ENCODE results near the gene STKLD1. TPM values are rescaled to one million over a fixed set of nuclear protein-coding genes. Genes with fewer than 3 reads are reported as not detected.
"Not testable (repeated sequence)": the region's sequence is repeated elsewhere in the genome, so short reads cannot be mapped to it uniquely, and the experiment has no call there.

The STKLD1 gene
- 1 to 10 TPM in 1 of 4 donors, under 1 TPM in 1, not detected in 2; 0.68 to 1.5 TPM for total RNA-seq

DNA sequence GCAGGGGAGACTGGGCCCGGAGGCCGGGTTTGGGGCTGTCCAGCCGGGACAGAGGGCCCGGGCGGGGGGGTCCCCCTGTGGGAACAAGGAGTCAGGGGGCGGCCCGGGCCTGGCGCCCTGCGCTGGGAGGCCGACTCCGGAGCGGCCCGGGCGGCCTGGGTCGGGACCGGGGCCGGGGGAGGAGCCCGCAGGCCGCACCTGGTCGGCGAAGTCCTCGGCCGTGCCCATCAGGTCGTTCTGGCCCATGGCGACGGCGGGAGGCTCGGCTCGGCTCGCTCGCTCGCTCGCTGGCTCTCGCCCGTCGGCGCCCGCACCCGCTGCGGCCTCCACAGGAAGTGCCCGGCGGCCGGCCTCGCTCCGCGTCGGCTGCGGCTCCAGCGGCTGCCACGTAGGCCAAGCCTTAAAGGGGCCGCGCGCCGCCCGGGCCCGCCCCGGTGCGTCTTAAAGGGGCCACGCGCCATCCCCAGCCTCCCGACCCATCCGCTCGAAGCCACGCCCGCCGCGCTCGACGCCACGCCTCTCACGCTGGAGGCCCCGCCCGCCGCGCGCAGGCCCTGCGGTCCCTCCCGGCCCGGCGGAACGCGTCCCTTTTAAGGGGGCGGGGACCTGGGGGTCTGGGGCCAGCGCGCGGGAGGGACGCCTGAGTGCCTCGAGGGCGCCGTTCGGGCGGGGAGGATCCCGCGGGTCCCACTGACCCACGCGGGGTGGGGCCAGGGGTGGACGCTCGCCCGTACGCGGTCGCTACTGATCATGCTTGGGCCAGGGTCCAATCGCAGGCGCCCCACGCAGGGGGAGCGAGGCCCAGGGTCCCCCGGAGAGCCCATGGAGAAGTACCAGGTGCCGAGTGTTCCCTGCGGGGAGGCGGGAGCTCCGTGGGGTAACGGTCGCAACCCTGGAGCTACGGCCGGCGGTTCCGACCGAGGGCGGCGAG, at the start of gene STKLD1, which contains the start of gene SURF4:
TSS of gene STKLD1 (plus strand) at position 643 of the 931 bp plus-strand sequence. CDS start at position 751, 108 bp downstream.
TSS of gene SURF4 (minus strand) at position 337 of the 931 bp plus-strand sequence. CDS start at position 246, 91 bp downstream.
- H3K4me1 ChIP-seq, result peaks cover 25 to 45% (median 38%) of the 10 kb centered on the region in 4 donors
- WGBS, 2 donors (ENCODE audit: low coverage in 1 of 2), result 0% methylated on average over 21 of the region's 120 CpGs; no CpG with 5 or more reads in 1 of the 2 donors
- peak within 1 kb of the TSS; percentile 97 to 100 (median 98) for H3K27ac ChIP-seq
- DNase-seq, result peak; percentile 98
- H3K4me3 ChIP-seq, result peak within 1 kb of the TSS; percentile 66 to 100 (median 92)
- no peaks in the 10 kb centered on the region for H3K36me3 ChIP-seq
- in situ Hi-C loops (cut with MboI; ENCODE audit: low pct_ligation_motif_present in 1 of 4, low pct_unique_long_range_greater_than_20kb in 1 of 4, low sequenced_read_pairs in 3 of 4), result no loop called here
- TF ChIP-seq EP300 (IDR thresholded peaks at IDR 0.05; ENCODE audit: low read depth), result no peak
- peak; percentile 52 for TF ChIP-seq POLR2A (IDR thresholded peaks at IDR 0.05)
- peak; percentile 60 to 91 (median 90) for TF ChIP-seq POLR2AphosphoS5 (IDR thresholded peaks at IDR 0.05)
- TF ChIP-seq, protein P1, sequence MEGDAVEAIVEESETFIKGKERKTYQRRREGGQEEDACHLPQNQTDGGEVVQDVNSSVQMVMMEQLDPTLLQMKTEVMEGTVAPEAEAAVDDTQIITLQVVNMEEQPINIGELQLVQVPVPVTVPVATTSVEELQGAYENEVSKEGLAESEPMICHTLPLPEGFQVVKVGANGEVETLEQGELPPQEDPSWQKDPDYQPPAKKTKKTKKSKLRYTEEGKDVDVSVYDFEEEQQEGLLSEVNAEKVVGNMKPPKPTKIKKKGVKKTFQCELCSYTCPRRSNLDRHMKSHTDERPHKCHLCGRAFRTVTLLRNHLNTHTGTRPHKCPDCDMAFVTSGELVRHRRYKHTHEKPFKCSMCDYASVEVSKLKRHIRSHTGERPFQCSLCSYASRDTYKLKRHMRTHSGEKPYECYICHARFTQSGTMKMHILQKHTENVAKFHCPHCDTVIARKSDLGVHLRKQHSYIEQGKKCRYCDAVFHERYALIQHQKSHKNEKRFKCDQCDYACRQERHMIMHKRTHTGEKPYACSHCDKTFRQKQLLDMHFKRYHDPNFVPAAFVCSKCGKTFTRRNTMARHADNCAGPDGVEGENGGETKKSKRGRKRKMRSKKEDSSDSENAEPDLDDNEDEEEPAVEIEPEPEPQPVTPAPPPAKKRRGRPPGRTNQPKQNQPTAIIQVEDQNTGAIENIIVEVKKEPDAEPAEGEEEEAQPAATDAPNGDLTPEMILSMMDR (IDR thresholded peaks at IDR 0.05), result no peak
- no peaks in the 10 kb centered on the region for H3K9me3 ChIP-seq
- intact Hi-C loops (cut with DNase I; ENCODE audit: low total_unique reads), result no loop called here
- H3K27me3 ChIP-seq, result no peaks in the 10 kb centered on the region

DNA sequence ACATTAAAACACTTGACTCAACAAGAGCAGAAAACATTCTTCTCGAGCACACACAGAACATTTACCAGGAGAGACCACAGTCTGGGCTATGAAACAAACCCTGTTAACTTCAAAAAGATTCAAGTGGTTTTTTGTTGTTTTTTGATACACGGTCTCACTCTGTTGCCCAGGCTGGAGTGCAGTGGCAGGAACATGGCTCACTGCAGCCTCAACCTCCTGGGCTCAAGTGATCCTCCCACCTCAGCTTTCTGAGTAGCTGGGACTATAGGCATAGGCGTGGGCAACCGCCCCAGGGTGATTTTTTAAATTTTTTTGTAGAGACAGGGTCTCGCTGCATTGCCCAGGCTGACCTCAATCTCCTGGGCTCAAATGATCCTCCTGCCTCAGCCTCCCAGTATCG, 49.1 kb upstream of the STKLD1 start:
- H3K36me3 ChIP-seq, result peaks cover 0 to 19% (median 9%) of the 10 kb centered on the region in 4 donors
- H3K4me3 ChIP-seq; H3K9me3 ChIP-seq; DNase-seq; H3K4me1 ChIP-seq; intact Hi-C loops (cut with DNase I; ENCODE audit: low total_unique reads); H3K27ac ChIP-seq; H3K27me3 ChIP-seq: not testable (repeated sequence)
- 83 to 93% methylated on average over 1 to 6 of the region's 6 CpGs for WGBS, 2 donors (ENCODE audit: low coverage in 1 of 2)
- in situ Hi-C loops (cut with MboI; ENCODE audit: low pct_ligation_motif_present in 1 of 4, low pct_unique_long_range_greater_than_20kb in 1 of 4, low sequenced_read_pairs in 3 of 4), result loop anchor here in 3 of 4 donors (10.0 to 25.0 kb wide), 2 partner anchors 142 to 290 kb away; partner anchors contain the start of gene GTF3C5 (in 1 of the 3)

DNA sequence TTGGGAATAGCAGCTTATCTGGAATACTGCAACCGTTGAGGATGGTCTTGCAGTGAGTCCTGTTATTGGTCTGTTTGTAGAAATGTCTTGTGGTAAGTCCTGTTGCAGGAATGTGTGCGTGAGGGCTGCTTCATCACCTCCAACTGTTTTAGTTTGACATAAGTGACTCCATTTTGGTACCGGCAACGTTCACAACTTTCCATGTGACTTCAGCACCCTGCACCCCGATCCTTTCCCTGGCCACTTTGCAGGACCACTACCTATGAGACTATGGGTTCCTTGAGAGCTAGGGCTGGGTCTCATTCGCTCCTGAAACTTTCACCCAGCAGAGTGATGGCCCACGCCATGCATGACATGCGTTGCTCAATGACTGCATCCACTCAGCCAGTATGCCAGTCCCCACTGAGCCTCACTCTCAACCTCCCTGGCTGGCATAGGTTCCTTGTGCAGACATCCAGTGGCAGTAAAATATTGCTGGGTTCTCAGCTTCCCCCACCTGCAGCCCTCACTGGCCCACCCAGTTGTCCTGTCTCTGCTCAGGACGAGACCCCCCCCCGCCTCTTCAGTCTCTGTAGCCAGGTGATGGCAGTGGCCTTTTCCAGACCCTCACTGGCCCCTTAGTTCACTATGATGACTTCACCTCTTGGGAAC, 48.2 kb upstream of the STKLD1 start:
- TF ChIP-seq POLR2AphosphoS5 (IDR thresholded peaks at IDR 0.05), result no peak
- no peak for TF ChIP-seq EP300 (IDR thresholded peaks at IDR 0.05; ENCODE audit: low read depth)
- TF ChIP-seq, protein P1 (IDR thresholded peaks at IDR 0.05), result no peak
- TF ChIP-seq POLR2A (IDR thresholded peaks at IDR 0.05), result no peak
- Histone ChIP-seq H3K36me3 (peaks cover 0 to 29% (median 13%) of the 10 kb centered on the region in 4 donors), H3K4me3 (no peak overlapping the region), H3K27me3 (no peaks in the 10 kb centered on the region), H3K9me3 (no peaks in the 10 kb centered on the region), H3K27ac (no peak overlapping the region), H3K4me1 (peaks cover 0 to 1% (median under 1%) of the 10 kb centered on the region in 4 donors)
- WGBS, 2 donors (ENCODE audit: low coverage in 1 of 2), result 83 to 89% methylated on average over 2 to 10 of the region's 10 CpGs
- intact Hi-C loops (cut with DNase I; ENCODE audit: low total_unique reads), result no loop called here
- no peak for DNase-seq
- in situ Hi-C loops (cut with MboI; ENCODE audit: low pct_ligation_motif_present in 1 of 4, low pct_unique_long_range_greater_than_20kb in 1 of 4, low sequenced_read_pairs in 3 of 4), result loop anchor here in 3 of 4 donors (10.0 to 25.0 kb wide), 2 partner anchors 143 to 291 kb away; partner anchors contain the start of gene GTF3C5 (in 1 of the 3)

DNA sequence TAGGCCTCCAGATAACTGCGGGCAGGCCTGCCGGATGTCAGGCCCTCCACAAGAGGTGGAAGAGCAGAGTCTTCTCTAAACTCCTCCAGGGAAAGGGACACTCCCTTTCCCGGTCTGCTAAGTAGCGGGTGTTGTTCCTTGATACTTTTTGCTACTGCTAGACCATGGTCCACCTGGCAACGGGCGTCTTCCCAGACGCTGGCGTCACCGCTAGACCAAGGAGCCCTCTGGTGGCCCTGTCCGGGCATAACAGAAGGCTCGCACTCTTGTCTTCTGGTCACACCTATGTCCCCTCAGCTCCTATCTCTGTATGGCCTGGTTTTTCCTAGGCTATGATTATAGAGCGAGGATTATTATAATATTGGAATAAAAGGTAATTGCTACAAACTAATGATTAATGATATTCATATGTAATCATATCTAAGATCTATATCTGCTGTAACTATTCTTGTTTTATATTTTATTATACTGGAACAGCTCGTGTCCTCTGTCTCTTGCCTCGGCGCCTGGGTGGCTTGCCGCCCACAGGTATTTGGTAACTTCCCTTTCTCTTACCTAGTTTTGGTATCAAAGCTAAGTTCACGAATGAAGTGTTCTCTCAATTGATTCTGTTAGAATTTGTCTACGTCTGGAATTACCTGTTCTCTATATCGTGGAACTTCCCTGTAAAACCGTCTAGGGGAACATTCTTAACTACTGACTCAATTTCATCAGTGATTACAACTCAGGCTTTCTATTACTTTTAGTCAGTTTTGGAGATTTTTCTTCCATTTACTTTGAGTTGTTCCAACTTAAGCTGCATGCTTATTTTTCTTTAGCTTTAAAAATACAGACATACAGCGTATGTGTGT, 46.6 kb upstream of the STKLD1 start:
- H3K4me3 ChIP-seq, H3K9me3 ChIP-seq, H3K27ac ChIP-seq, H3K27me3 ChIP-seq: not testable (repeated sequence)
- DNase-seq, result peak; percentile 66
- in situ Hi-C loops (cut with MboI; ENCODE audit: low pct_ligation_motif_present in 1 of 4, low pct_unique_long_range_greater_than_20kb in 1 of 4, low sequenced_read_pairs in 3 of 4) (loop anchor here in 3 of 4 donors (10.0 to 25.0 kb wide), 2 partner anchors 145 to 292 kb away; partner anchors contain the start of gene GTF3C5 (in 1 of the 3)), intact Hi-C loops (cut with DNase I; ENCODE audit: low total_unique reads) (loop anchor here (1.0 kb wide), 1 partner anchor 27 kb away; no protein-coding TSS in a partner anchor)
- Histone ChIP-seq H3K4me1 (peaks cover 11 to 17% (median 15%) of the 10 kb centered on the region in 4 donors), H3K36me3 (peaks cover 0 to 38% (median 20%) of the 10 kb centered on the region in 4 donors)
- whole genome bisulfite sequencing, 2 donors (ENCODE audit: low coverage in 1 of 2), result 48 to 74% methylated on average over 10 to 21 of the region's 21 CpGs
- TF ChIP-seq, protein P1 (IDR thresholded peaks at IDR 0.05), result peak; percentile 52 to 87 (median 64)
